DMS79 treated with DMSO at 0.1 percent for 48 hours (cell line): ENCODE results near the gene ACVRL1.

ENCODE experiments used
- DNase-seq: peaks from one replicate; lab custom pipeline; 2025; lab: John Stamatoyannopoulos, UW

Gene ACVRL1

DNA sequence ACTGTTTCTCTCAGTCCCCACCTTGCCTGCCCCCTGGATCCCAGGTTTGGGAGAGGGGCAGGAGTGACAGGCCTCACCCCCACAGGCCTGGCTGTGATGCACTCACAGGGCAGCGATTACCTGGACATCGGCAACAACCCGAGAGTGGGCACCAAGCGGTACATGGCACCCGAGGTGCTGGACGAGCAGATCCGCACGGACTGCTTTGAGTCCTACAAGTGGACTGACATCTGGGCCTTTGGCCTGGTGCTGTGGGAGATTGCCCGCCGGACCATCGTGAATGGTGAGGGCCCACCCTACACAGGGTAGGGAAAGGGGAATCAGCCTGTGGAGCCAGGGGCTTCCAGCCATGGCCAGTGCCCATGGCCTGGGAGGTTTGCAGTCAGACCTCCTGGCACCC lies 8.6 kb downstream of the ACVRL1 start:
- DNase-seq, result no peak

DNA sequence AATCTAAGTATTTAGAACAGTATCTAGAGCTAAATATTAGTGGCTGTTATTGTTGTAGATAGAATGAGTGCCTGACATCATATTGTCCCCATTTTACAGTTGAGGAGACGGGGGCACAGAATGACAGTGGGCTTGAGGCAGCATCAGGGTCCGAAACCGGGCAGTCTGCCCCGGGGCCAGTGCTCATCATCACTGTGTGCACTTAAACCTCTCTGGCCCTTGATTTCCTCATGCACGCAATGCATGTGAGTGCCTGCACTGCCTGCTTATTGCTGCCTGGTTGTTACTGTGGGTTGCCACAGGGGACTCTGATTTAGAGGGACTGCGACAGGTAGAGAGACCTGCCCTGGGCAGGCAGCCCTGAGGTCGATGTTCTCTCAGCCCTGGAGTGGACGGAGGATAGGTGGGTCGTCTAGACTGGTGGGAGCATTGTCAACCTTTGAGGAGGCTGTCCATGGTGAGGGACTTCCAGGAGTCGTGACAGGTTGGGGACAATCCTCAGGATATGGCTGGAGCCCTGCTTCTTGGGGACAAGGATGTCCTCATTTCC lies 9.8 kb downstream of the ACVRL1 start:
- no peak for DNase-seq

GRCh38 chr12:51917746-51918453 lies 10.6 kb downstream of the ACVRL1 start:
- no peak for DNase-seq

GRCh38 chr12:51920046-51920445 lies 12.7 kb downstream of the ACVRL1 start:
- no peak for DNase-seq

GRCh38 chr12:51921017-51921725 lies 13.9 kb downstream of the ACVRL1 start:
- no peak for DNase-seq

DNA sequence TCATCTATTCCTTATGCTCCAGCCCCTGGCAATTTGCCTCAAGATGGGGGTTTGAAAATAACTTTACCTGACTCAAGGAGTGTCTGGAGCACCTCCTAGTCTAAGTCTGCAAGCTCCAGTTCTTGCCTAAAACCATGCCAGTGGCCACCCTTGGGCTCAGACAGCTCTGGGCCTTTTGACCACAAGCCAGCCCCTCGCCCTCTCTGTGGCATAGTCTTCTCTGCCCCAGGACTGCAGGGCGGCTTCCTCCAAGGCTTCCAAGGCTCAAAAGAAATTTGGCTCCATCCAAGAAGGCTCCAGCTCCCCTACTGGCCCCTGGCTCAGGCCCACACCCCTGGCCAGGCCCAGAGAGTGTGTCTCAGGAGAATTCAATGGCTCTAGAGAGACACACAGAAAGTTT lies 14.8 kb downstream of the ACVRL1 start:
- no peak for DNase-seq

- DNase-seq, result no peak
These were observed 15.6 kb downstream of the ACVRL1 start for GRCh38 chr12:51922762-51923505.

- DNase-seq, result no peak
These were observed 16.4 kb downstream of the ACVRL1 start for GRCh38 chr12:51923506-51924365.

- no peak for DNase-seq
These were observed 17.4 kb downstream of the ACVRL1 start for GRCh38 chr12:51924551-51925319.

- no peak for DNase-seq
These were observed 18.2 kb downstream of the ACVRL1 start for GRCh38 chr12:51925346-51926063.

- DNase-seq, result no peak
These were observed 18.8 kb downstream of the ACVRL1 start for GRCh38 chr12:51926064-51926632.

- no peak for DNase-seq
These were observed 19.4 kb downstream of the ACVRL1 start for GRCh38 chr12:51926718-51927117.

DNA sequence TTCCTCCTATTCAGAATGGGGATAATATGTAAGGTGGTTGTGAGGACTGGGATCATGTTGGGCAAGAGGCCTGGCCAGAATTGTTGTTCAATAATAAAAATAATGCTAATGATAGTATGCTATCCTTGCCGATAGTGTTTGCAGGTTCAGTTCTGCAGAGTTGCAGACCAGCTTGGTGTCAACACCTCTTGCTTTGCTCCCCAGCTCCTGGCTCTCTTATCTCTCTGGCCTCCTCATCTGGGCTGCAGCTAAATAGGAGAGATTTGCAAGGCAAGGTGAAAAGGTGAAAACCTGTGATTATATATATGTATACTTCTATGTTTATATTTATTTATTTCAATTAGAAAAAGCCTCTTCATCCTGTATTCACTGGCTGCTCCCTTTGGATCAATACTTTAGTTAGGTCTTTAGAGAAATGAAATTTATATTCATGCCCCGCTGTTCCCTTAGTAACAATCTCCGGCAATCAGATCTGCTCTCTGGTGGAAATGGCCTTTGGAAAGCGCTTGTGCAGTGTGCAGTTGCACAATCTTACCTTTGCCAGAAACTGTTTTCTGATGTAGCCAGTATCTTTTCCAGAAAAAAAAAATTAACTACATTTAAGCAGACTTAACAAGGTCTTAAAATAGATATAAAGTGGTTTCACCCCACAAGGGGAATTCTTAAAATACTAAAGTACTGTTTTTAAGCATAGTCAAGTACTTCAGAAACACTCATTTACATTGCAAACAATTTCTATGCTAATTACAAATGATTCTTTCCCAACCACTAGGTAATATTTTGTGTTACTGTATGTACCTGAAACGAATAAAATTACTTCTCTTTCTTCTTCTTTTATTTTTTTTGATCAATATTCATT lies 25.1 kb downstream of the ACVRL1 start:
- no peak for DNase-seq

DNA sequence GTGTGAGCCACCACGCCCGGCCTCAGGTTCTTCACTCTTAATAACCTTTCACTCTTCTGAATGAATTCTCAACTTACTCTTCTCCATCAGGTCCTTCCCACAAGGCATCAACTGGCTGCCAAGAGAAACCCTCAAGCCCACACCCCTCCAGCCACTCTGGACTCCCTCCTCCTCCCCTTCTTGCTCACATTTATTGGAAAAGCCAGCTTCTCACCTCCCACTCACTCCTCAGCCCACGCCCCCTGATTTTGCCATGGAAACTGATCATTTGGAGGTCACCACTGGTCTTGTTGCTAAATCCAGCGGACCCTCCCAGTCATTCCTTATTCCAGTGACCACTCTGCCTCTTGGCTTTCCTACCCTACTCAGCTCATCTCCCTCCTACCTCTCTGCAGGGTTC lies 26.8 kb downstream of the ACVRL1 start:
- no peak for DNase-seq

DNA sequence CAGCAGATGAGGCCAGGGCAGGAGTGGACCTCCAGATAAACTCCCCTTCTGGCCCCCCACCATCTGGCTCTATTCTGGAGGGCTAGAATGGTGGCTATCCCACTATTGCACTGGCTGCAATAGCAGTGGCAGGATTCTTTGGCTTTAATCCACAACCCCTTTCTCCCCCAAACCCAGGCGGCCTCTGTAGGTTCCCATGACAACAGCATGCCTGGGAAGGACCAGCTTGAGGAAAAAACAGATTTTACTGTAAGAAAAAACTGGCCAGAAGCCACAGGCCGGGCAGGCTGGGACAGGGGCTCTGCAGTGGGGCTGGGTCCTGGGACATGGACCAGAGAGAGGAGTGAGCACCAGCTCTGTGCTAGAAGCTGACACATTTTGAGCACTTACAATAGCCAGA lies 30.6 kb downstream of the ACVRL1 start:
- no peak for DNase-seq

DNA sequence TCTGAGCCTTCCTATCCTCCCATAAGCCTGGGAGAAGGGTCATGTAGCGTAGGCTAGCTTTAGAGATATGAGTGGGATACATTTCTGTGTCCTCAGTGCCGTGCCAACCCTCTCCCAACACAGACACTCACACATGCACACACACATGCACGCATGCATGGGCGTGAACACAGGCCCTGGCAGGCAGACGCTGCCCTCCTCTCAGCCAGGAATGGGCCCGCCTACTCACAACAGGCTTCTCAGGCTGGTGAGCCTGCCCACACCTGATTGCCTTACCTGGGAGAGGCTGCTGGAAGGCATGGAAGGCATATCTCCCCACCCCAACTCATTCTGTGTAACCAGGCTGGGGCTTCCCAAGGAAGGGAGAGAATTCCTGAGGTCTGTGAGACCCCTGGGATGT lies 31.4 kb downstream of the ACVRL1 start:
- no peak for DNase-seq

DNA sequence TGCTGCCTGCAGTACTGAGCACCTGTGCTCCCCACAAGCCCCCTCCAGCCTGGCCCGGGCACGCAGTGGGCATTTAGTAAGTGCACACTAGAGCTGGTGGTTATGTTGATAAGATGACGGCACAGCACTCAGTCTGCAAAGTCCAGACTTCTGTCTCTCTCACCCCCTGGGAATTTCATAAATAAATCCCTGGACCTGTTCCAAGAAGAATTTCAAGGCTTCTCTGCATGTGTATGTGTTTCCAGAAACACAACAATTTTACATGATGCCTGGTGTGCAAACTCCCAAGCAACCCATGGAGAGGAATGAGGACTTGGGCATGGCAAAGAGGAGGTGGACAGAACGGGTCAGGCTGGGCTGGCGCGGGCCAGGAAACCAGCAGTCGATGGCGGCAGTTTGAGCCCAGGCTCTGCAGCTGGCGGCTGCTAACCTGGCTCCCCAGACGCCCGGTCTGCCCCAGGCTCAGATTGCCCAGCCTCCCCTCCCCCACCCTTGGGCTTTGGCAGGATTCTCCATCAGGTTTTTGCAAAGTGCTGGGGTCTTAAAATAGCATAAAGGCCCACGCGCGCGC lies 33.8 kb downstream of the ACVRL1 start:
- peak; percentile 53 for DNase-seq

- DNase-seq, result peak; percentile 33
These were observed 34.3 kb downstream of the ACVRL1 start for GRCh38 chr12:51941604-51942003.

- no peak for DNase-seq
These were observed 34.8 kb downstream of the ACVRL1 start for GRCh38 chr12:51942056-51942455.
